ENCODE measurements around the gene CNTN2.

Gene CNTN2

DNA sequence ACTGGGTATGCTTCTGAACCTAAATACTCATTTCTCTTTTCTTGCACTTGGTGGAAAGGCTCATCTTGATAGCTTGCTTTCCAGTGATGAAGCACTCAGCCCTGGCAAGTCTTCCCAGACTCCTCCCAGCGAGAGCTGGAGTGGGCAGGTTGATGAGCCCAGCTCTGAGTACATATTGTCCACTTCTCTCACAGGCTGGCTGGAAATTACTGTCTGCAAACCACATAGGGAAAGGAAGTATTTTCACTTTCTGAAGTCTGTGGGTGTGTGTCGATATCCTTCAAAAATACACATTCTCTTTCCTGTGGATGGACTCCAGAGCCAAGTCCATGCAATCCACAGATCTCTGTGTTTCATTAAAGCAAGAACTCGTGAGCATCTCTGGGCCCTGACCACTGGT, 38.7 kb upstream of the CNTN2 start:
- TF ChIP-seq FOXP2 (optimal IDR thresholded peaks at IDR 0.05; ENCODE audit: borderline replicate concordance, extremely low read depth, extremely low read length, insufficient read depth) (no peak), TAF1 (IDR thresholded peaks at IDR 0.05; ENCODE audit: borderline replicate concordance, insufficient read depth, low read length) (no peak)

DNA sequence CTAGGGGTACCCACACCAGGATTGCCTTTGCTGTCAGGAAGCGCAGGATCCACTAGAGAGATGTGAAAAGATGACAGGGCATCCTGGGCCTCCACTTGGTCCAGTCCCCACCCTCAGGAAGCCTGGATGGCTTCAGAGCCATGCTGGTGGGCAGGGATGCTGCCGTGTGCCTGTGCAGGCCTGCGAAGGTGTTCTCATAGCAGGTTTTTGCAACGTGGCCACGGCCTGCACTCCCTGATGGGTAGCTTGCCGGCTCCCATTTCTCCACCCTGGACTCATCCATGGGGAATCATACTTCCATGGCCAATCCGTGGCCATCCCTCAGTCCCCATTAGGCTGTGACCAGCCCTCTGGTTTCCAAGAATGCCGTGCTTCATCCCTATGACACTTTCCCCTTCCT, 34.1 kb upstream of the CNTN2 start:
- TF ChIP-seq FOXP2 (optimal IDR thresholded peaks at IDR 0.05; ENCODE audit: borderline replicate concordance, extremely low read depth, extremely low read length, insufficient read depth) (no peak), POLR2AphosphoS5 (IDR thresholded peaks at IDR 0.05; ENCODE audit: low read depth, low read length) (no peak), SIN3A (IDR thresholded peaks at IDR 0.05; ENCODE audit: borderline replicate concordance, insufficient read depth, low read length) (no peak), TAF1 (IDR thresholded peaks at IDR 0.05; ENCODE audit: borderline replicate concordance, insufficient read depth, low read length) (no peak)
- TF ChIP-seq, protein P1, sequence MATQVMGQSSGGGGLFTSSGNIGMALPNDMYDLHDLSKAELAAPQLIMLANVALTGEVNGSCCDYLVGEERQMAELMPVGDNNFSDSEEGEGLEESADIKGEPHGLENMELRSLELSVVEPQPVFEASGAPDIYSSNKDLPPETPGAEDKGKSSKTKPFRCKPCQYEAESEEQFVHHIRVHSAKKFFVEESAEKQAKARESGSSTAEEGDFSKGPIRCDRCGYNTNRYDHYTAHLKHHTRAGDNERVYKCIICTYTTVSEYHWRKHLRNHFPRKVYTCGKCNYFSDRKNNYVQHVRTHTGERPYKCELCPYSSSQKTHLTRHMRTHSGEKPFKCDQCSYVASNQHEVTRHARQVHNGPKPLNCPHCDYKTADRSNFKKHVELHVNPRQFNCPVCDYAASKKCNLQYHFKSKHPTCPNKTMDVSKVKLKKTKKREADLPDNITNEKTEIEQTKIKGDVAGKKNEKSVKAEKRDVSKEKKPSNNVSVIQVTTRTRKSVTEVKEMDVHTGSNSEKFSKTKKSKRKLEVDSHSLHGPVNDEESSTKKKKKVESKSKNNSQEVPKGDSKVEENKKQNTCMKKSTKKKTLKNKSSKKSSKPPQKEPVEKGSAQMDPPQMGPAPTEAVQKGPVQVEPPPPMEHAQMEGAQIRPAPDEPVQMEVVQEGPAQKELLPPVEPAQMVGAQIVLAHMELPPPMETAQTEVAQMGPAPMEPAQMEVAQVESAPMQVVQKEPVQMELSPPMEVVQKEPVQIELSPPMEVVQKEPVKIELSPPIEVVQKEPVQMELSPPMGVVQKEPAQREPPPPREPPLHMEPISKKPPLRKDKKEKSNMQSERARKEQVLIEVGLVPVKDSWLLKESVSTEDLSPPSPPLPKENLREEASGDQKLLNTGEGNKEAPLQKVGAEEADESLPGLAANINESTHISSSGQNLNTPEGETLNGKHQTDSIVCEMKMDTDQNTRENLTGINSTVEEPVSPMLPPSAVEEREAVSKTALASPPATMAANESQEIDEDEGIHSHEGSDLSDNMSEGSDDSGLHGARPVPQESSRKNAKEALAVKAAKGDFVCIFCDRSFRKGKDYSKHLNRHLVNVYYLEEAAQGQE (IDR thresholded peaks at IDR 0.05; ENCODE audit: insufficient read depth in 1 of 2, low read depth in 2 of 2, low read length in 2 of 2): no peak

DNA sequence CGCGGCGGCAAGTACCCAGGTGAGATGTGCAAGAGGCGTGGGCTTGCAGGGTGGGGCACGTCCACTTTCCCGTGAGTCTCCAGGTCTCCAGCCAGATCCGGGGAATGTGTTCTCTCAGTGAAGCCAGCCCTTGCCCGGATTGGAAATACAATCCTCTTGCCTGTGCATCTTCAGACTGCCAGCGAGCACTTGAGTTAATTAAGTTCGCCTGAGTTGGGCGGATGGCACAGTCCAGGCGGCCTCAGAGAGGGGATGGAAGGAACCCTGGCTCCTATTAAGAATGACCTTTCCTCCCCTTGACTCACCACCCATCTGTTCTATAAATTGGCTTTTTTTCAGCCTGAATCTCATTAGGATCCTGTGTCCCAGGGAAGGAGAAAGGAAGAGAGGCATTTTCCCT, 33.3 kb upstream of the CNTN2 start:
- TF ChIP-seq, protein P1 (IDR thresholded peaks at IDR 0.05; ENCODE audit: insufficient read depth in 1 of 2, low read depth in 2 of 2, low read length in 2 of 2): no peak
- no peak for TF ChIP-seq TAF1 (IDR thresholded peaks at IDR 0.05; ENCODE audit: borderline replicate concordance, insufficient read depth, low read length)
- TF ChIP-seq POLR2AphosphoS5 (IDR thresholded peaks at IDR 0.05; ENCODE audit: low read depth, low read length): no peak
- TF ChIP-seq FOXP2 (optimal IDR thresholded peaks at IDR 0.05; ENCODE audit: borderline replicate concordance, extremely low read depth, extremely low read length, insufficient read depth): no peak
- no peak for TF ChIP-seq SIN3A (IDR thresholded peaks at IDR 0.05; ENCODE audit: borderline replicate concordance, insufficient read depth, low read length)

DNA sequence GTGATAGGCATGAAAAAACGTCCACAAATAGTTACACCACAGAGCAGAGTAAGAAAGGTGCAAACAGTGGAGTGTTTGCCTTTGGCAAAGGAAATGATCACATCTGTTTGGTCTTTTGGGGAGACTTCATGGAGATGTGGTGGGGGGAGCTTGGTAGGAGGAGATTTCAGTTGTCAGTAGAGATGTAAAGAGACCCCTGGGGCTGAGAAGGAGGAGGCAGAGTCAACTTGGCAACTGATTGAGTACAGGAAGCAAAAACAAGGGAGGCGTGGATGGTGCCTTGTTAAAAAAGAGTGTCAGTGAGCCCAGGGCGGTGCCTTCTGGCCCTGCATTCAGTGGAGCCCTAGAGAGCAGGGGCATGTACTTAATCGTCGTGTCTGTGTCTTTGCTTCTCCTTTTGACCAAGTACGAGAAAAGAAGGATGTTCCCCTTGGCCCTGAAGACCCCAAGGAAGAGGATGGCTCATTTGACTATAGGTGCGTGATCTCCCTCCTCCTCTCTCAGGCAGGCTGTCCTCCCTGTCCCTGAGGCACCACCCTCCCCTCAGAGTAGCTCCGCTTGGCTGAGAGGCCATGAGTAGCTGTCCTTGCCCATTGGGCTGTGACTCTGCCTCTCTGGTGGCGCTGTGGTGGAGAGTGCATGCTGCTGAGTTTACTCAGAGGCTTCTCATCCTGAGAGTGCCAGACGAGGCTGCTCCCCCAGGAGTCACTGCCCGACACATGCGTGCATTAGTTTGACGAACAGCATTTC, 30.4 kb upstream of the CNTN2 start:
- TF ChIP-seq, protein P1 (IDR thresholded peaks at IDR 0.05; ENCODE audit: insufficient read depth in 1 of 2, low read depth in 2 of 2, low read length in 2 of 2): no peak

DNA sequence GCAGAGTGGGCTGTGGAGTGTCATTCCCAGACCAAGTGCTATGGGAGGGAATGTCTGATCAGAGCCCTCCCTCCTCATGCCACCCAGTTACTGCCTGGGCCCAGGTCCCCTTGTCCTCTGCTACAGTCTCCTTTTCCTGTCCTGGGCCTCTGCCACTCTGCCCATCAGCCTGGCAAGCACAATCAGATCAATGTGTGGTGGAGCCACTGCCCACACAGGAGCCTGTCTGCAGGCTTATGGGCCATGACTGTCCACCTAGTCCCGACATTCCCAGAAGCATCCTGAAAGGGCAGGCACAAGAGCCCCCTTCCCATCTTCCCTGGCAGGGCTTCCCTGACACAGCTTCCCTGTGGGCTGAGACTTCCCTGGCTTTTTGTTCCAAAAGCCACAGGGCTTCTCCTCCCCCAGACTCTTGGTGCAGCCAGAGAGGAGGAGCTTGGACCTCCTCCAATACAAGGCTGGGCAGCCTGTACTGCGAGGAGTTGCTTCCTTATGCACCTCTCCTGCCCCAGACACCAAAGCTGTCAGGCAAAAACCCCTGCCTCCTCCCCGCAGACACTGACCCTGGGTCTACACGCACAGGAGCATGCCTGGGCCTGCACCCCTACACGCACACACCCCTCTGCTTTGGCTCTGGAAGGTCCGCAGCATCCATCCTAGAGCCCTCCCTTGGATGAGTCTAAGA, 29.2 kb upstream of the CNTN2 start:
- TF ChIP-seq POLR2AphosphoS5 (IDR thresholded peaks at IDR 0.05; ENCODE audit: low read depth, low read length) (no peak), SIN3A (IDR thresholded peaks at IDR 0.05; ENCODE audit: borderline replicate concordance, insufficient read depth, low read length) (no peak), TAF1 (IDR thresholded peaks at IDR 0.05; ENCODE audit: borderline replicate concordance, insufficient read depth, low read length) (no peak), FOXP2 (optimal IDR thresholded peaks at IDR 0.05; ENCODE audit: borderline replicate concordance, extremely low read depth, extremely low read length, insufficient read depth) (no peak)
- TF ChIP-seq, protein P1 (IDR thresholded peaks at IDR 0.05; ENCODE audit: insufficient read depth in 1 of 2, low read depth in 2 of 2, low read length in 2 of 2): no peak
